ENCODE results near the gene CALHM4. TPM values are rescaled to one million over a fixed set of nuclear protein-coding genes. Genes with fewer than 3 reads are reported as not detected.

CALHM4 gene
- total and polyA plus RNA-seq, 2 of the 13 experiments (the other 11 are each of a cell fraction or from before 2014, with no cell fraction given), result not detected

- no peaks in the 10 kb centered on the region for H3K79me2 ChIP-seq (ENCODE audit: insufficient read depth, low read length)
- H3K4me2 ChIP-seq (ENCODE audit: low read depth, low read length), result no peak overlapping the region
- H3K9me3 ChIP-seq (ENCODE audit: low read length), result no peaks in the 10 kb centered on the region
- TF ChIP-seq EZH2 (conservative IDR thresholded peaks at IDR 0.05; ENCODE audit: low read depth, low read length) (no peak), AGO2 (optimal IDR thresholded peaks at IDR 0.05; ENCODE audit: low read depth, low read length) (no peak), GMEB1 (CRISPR knock-in tag; IDR thresholded peaks at IDR 0.05; ENCODE audit: borderline replicate concordance) (no peak), E2F2 (CRISPR knock-in tag; IDR thresholded peaks at IDR 0.05; ENCODE audit: borderline replicate concordance) (no peak), ELF1 (CRISPR knock-in tag; IDR thresholded peaks at IDR 0.05) (no peak), TFDP2 (CRISPR knock-in tag; IDR thresholded peaks at IDR 0.05) (no peak), HNRNPK (IDR thresholded peaks at IDR 0.05; ENCODE audit: low read depth, low read length, poor library complexity, severe bottlenecking) (no peak), ZBTB7A (CRISPR knock-in tag; IDR thresholded peaks at IDR 0.05) (no peak), TBX2 (CRISPR knock-in tag; IDR thresholded peaks at IDR 0.05; ENCODE audit: borderline replicate concordance) (no peak), SAFB2 (CRISPR knock-in tag; IDR thresholded peaks at IDR 0.05; ENCODE audit: borderline replicate concordance, low read depth) (no peak), ZBTB10 (CRISPR knock-in tag; IDR thresholded peaks at IDR 0.05; ENCODE audit: borderline replicate concordance) (no peak), NKX3-1 (CRISPR knock-in tag; IDR thresholded peaks at IDR 0.05) (no peak), XRCC5 (optimal IDR thresholded peaks at IDR 0.05; ENCODE audit: low read length) (no peak), ATM (IDR thresholded peaks at IDR 0.05; ENCODE audit: borderline replicate concordance) (no peak), ZNF460 (CRISPR knock-in tag; IDR thresholded peaks at IDR 0.05; ENCODE audit: borderline replicate concordance) (no peak), FOXP4 (CRISPR knock-in tag; IDR thresholded peaks at IDR 0.05) (no peak)
- H3K4me1 ChIP-seq (ENCODE audit: insufficient read depth, low read length), result no peaks in the 10 kb centered on the region
- BruUV-seq (replicated peaks), result no TSS peak
- DNase-seq (ENCODE audit: low spot score), result no peak
- peaks cover 3 to 26% of the 10 kb centered on the region in 2 experiments; a peak in 4 of 5 replicates for H3K36me3 ChIP-seq (replicated peaks in 1 of 2; ENCODE audit: control insufficient read depth in 1 of 2, insufficient read depth in 2 of 2, low read length in 2 of 2)
- no peak for FAIRE-seq
- in situ Hi-C loops (cut with HindIII; ENCODE audit: extremely low pct_ligation_motif_present, low pct_unique_long_range_greater_than_20kb) (no loop called here), intact Hi-C loops (cut with micrococcal nuclease; ENCODE audit: unreplicated experiment) (no loop called here)
- H3K9ac ChIP-seq (ENCODE audit: insufficient read depth, low read depth, low read length), result no peak overlapping the region
- H4K20me1 ChIP-seq (ENCODE audit: insufficient read depth, low read length), result no peaks in the 10 kb centered on the region
- POLR2A ChIA-PET, result no interaction called here
- 68% methylated on average over 3 of the region's 3 CpGs for WGBS (ENCODE audit: low lambda C conversion rate)
- H3K27me3 ChIP-seq (ENCODE audit: control insufficient read depth in 1 of 2, insufficient read depth in 2 of 2, low read length in 2 of 2), result no peaks in the 10 kb centered on the region
- H3K4me3 ChIP-seq (replicated peaks in 1 of 3; ENCODE audit: insufficient read depth in 1 of 3, low read depth in 2 of 3, low read length in 3 of 3), result no peak overlapping the region
- no peak for ATAC-seq
- CTCF ChIA-PET (ENCODE audit: low intra/inter-chr PET ratio, low total read pairs), result no interaction called here
- no peak overlapping the region for H3K27ac ChIP-seq (ENCODE audit: extremely low read length, insufficient read depth, low read length)
- H2AFZ ChIP-seq (ENCODE audit: low read length), result no peak overlapping the region
These were observed 41.7 kb downstream of the CALHM4 start for GRCh38 chr6:116595247-116595646.
